GM23248 (cell line): ENCODE measurements around the gene ZNF532.

Source experiments
- EZH2 ChIP-seq: fragments of 200-600 bp; sonication (generic); IDR thresholded peaks from 2 replicates; pipeline ENCODE4 v1.6.1; 2018; ENCODE audit warnings: antibody characterized with exemption, mild to moderate bottlenecking; ENCODE audit not compliant: insufficient read depth, poor library complexity, severe bottlenecking
- EZH2phosphoT487 ChIP-seq: fragments of 200-600 bp; sonication (generic); IDR thresholded peaks from 2 replicates; pipeline ENCODE4 v1.6.1; 2018; ENCODE audit warnings: antibody characterized with exemption, moderate library complexity, mild to moderate bottlenecking, low read depth; ENCODE audit not compliant: insufficient read depth

GRCh38 chr18:59029663-59030429 is 165.2 kb downstream of the ZNF532 start:
- TF ChIP-seq EZH2 (no peak), EZH2phosphoT487 (no peak)
